Hematopoietic multipotent progenitor cell treated with erythropoietin and hydrocortisone succinate and interleukin-3 and kit ligand, for 4 days (in vitro differentiated cells): Measurements from ENCODE around the gene BBS1.
"Not testable (repeated sequence)": the region's sequence is repeated elsewhere in the genome, so short reads cannot be mapped to it uniquely, and the experiment has no call there.

Source experiments
- DNase-seq: peaks from one replicate; pipeline ENCODE4 v3.0.0-alpha.2; 2015

Gene BBS1

DNA sequence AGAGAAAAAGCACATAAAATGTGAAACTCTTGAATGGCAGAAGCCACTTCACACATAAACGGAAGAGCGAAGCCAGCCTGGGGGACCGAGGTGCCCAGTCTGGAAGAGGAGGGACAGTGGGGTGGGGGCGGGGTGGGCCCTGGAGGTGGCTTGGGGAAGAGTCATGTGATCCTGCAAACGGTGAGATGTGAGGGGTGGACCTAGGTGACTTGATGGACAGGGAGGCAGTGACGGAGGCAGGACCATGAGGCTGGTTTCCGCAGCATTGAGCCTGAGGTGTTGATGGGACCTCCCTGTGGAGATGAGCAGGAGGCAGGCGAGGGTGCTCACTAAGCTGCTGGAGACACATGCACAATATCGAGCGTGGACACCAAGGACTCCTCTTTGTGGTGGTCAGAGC lies 18.6 kb downstream of the BBS1 start:
- no peak for DNase-seq

DNA sequence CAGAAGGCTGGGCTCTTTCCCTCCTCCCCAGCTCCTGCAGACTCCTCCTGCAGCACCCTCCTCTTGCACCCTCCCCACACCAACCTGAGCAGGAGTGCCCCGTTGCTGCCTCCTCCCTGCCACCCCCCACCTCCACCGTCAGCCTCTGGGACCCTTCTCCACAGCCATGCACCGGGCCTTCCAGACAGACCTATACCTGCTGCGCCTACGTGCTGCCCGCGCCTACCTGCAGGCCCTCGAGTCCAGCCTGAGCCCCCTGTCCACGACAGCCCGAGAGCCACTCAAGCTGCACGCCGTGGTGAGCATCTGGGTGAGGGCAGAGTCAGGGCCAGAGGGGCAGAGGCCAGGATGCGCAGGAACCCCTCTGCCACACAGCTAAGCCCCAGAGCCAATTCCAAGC lies 19.2 kb downstream of the BBS1 start:
- DNase-seq = no peak

DNA sequence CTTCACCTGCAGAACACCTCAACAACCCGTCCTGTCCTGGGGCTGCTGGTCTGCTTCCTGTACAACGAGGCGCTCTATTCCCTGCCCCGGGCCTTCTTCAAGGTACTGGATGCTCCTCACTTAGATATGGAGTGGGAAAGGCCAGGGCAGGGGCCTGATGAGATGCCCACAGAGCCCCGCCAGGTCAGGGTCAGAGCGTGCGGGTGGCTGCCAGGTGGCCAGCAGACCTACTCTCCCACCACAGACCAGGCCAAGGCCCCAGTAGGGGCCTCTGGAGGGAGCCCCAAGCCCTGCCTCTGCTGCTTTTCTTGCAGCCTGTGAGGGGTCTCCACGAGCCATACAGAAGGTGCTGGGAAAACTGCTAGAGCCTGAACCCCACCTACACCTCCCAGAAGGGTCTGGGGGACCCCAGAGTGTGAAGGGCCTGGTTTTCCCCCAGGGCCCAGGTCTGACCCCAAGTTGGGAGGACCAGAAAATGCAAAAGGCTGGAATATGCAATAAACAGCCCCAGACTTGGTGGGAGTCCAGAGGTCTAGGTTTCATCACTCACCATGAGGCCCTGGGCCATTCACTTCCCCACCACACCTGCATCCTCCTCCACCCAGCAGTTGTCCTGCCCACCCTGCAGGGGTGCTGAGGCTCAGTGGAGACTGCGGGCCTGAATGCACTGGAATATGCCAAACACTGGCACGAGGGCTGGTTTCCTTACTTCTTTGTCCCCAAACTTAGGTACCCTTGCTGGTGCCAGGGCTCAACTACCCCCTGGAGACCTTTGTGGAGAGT lies 20.7 kb downstream of the BBS1 start:
- DNase-seq = no peak

DNA sequence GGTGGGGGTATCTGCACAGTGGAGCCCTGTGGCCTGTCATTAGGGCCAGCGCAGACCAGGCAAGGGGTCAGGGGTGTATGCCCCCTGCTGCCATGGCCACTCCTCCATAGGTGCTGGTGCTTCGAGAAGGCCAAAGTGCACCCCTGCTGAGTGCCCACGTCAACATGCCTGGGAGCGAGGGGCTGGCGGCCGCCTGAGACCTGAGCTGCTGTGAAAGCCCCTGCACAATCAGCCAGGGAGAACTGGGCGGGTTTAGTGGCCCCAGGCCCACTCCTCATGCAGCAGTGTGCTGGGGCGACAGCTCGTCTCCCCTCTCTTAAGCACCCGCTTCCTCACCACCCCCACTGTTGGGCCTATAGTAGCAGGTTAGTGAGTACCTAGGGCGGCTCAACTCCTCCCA lies 21.4 kb downstream of the BBS1 start:
- no peak for DNase-seq

DNA sequence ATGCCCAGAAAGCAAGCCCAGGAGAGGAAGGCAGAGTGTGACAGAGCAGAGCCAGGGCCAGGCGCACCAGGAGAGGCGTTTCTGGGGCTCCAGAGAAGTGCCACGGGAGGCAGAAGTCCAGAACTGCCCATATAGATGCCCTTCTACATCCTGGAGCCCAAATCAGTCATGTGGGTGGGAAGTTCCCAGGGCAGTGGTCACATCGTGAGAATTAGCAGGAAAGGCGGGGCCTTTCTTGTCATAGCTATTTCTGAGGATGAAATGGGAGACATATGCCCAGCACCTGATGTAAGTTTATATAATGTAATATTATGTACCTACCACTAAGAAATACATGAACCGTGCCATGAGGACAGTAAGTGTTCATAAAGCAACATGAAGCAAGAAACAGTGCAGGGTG lies 22.3 kb downstream of the BBS1 start:
- no peak for DNase-seq

DNA sequence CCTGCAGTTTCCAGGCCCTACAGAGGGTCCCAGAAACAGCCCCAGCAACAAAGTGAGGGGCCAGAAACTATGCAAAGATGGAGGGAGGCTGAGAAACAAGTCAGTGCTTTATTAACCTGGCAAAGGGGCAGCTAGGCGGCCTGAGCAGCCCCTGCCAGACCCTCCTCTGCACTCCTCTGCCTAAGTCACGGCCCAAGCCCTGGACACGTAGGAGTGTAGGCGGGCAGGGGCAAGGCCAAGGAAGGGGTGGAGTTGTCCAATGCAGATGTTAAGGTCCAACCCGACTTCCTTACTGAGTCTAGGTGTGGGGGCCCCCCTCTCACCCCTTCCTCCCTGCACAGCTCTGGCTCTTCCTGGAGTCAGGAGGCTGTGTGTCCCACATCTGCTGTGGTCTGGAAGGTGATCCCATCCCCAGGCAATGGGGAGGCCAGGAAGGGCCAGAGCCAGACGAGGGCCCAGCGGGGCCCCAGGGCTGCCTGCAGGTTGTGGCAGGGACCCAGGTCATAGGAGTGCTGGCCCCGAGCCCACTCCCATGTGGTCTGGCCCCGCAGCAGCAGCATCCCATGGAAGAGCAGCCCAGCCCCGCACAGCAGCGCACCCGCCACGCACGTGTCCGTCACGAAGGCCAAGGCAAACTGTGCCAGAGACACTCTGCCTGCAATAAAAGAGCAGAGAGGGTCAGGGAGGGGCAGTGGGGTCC lies 28.9 kb downstream of the BBS1 start:
- no peak for DNase-seq

DNA sequence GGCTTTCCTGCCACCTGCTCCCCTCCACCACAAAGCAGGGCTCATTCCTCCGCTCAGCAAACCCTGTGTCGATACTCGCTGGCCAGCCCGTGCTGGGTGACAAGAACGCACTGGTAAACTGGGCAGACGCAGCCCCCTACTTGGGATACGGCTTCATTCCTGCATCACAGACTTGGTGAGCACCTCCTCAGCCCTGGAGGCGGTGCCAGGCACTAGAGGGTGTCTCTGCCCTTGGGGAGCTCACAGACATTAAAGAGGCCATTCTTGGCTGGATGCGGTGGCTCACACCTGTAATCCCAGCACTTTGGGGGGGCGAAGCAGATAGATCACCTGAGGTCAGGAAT lies 29.4 kb downstream of the BBS1 start:
- no peak for DNase-seq

DNA sequence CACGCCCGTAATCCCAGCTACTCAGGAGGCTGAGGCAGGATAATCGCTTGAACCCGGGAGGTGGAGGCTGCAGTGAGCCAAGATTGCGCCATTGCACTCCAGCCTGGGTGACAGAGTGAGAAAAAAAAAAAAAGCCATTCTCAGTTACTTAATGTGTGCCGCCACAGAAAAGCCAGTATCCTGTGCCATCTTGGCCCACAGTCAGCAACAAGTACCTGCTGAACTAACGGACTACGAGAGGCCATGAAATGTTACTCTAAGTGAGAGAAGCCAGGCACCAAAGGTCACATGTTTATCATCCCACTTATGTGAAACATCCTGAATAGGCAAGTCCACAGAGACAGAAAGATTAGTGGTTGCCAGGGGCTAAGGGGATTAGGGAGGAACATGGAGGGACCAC lies 30.2 kb downstream of the BBS1 start:
- peak; percentile 28 for DNase-seq

DNA sequence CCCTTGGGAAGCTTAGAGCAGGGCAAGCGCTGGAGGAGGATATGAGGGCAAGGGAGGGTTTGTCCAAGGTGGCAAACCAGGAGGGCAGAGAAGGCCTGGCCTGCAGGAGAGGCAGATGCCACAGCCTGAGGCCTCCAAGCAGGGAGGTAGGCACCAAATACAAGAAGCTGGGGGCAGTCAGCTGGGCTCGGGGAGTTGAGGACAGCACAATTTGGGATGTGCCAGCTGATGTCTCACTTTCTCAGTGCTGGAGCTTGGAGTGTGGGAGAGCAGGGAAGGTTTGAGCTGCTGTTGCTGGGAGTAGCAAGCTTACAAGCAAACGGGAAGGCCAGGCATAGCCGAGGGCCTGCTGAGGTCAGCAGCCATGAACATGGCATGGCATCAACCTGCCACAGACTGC lies 31.5 kb downstream of the BBS1 start:
- no peak for DNase-seq

DNA sequence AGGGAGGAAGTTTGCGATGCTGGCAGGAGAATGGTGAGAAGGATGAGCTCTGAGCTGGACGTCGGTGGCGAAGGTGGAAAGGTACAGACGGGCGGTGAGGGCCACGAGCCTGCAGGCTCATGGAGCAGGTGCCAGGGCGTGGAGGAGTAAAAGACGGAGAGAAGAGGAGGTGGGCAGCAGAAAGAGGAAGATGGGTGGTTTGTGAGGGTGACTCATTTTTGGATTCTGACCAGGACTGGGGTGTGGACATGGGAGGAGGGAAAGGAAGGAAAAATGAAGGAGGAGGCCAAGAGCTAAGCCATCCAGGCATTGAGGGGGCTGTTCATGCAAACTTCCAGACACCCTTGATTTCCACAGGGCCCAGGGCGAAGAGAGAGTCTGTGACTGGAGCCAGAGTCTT lies 31.9 kb downstream of the BBS1 start:
- DNase-seq = peak; percentile 18

DNA sequence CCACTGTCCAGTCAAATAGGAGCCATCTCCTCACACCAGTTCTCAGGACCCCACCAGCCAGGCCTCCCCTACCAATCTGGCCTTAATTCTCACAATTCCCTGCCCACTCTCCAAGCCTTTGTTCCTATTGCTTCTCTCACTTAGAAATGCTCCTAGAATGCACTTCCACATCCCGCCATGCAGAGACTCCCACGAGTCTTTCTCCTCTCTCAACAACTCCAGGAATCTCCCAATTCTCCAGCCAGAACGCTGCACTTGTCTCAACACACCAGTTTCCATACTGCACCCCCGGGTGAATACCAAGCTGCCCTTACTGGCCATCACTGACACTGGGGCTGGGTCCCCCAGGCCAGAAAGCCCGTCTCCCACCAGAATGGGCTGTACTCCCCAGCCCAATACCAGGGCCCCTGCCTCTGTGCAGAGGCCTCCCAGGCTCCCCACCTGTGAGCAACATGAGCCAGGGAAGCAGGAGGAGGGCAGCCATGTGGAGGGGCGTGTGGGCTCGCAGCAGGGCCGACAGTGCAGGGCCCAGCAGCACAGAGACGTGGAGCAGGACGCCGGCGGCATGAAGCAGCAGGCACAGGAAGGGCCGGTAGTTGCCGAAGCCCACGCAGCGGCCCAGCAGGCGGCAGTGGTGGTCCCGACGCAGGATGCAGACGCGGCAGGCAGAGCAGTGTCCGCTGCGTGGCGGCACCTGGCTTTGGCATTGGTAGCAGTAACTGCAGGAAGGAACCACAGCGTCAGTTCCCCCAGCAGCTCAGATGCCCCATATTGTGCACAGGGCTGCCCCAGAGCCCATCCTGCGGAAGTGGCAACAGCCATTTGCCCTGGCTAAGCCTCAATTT lies 33.0 kb downstream of the BBS1 start:
- peak; percentile 93 for DNase-seq

DNA sequence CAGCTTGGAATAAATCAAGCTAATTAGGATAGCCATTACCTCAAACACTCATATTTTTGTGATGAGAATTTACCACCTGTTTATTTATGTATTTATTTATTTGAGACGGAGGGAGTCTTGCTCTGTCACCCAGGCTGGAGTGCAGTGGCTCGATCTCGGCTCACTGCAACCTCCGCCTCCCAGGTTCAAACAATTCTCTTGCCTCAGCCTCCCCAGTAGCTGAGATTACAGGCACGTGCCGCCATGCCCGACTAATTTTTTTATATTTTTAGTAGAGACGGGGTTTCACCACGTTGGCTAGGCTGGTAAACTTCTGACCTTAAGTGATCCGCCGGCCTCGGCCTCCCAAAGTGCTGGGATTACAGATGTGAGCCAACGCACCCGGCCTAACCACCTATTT lies 34.5 kb downstream of the BBS1 start:
- DNase-seq = not testable (repeated sequence)

DNA sequence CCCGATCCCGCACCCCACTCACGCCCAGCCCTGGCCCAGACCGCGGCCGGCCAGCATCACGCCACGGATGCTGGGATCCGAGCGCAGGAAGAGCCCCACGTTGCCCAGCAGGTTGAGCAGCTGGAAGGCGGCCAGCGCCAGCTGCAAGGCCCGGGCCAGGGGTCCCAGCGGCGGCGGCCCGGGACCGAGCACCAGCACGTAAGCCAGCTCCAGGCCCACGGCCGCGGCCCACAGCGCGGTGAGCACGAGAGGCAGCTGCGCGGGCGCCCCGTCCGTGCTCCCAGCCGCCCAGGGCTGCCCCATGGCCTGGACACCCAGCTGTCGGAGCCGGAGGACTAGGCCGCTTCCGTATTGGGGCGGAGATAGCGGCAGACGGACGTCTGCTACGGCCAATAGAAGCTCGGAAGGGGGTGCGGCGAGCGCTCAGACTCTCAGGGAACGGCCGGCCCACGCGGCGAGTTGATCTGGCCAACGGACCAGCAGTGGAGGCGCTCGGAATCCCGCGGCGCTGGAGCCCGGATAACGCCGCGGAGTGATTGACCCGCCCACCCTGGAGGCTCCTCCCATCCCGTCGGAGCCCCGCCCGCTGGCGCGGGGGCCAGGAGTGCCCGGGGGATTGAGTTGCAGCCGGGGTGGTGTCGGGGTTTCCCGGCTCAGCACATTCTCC lies 35.4 kb downstream of the BBS1 start, which contains the start of gene ZDHHC24:
TSS of gene ZDHHC24 (minus strand) at position 348 of the 667 bp plus-strand sequence. CDS start at position 303, 45 bp downstream.
- peak; percentile 98 for DNase-seq

DNA sequence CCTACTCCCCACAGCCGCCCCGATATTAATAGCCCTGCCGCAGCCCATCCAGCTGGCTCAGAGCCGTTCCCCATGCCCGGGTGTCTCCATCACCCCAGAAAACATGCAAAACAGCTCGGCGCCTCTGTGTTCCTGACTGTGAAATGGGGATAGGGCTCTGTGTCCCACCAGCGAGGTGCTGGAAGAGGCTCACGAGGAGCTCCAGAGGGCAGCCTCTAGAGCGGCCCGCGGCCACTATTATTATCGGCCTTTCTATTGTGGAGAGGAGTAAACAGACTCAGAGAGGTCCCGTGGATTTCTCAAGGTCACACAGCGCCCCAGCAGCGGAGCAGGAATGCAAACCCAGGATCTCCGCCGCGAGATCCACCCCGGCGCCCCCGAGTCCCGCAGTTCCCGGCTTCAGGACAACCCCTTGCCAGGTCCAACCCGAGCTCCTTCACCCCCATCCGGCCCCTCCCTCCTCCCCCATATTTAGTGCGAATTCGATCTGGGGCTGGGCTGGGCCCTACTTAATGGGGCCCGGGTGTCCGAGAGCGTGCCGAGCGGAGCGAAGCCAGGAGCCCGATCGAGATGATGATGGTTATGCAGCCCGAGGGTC lies 36.0 kb downstream of the BBS1 start, which contains the start of gene ACTN3:
TSS of gene ACTN3 (plus strand) at position 536 of the 598 bp plus-strand sequence. CDS start at position 571, 35 bp downstream.
- peak; percentile 11 for DNase-seq

DNA sequence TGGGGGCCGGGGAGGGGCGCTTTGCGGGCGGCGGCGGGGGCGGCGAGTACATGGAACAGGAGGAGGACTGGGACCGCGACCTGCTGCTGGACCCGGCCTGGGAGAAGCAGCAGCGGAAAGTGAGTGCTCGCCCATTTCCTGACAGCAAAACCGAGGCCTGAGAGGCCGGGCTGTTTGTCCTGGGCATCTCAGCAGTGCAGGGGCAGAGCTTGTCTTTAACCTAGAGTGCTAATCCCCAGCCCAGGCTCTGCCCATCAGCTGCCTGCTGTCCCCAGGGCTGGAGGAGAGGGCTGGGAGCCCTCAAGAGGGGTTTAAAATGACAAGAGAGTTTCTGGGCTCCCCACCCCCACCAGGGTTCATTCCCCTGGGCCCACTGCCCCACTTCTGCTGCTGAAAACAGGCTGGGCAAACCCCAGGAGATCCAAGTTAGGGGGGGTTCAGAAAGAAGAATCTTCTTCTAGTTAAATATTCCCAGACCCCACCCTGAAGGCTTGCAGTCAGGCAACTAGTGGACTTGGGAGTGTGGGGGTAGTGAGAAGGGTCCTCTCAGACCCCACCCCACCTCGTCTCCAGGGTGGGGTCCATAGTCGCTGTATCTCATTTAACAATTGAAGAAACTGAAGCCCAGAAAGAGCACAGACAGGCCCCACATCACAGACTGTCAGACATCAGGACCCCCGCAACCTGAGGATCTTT lies 36.7 kb downstream of the BBS1 start:
- DNase-seq = no peak

DNA sequence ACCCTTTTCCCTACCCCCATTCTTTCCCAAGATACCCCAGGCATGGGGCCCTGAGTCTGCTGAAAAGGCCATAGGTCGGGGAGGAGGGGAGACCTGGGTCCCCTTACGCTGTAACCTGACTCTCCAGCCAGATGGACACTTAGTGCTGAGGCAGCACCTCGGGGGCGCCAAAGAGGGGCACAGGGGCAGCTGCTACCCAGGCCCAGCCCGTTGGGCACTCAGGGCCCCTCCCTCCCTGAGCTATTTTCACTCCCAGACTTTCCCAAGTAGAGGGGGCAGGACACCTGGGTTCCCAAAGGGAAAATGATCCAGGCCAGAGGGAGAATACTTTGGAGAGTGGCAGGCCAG lies 37.2 kb downstream of the BBS1 start:
- DNase-seq = no peak

DNA sequence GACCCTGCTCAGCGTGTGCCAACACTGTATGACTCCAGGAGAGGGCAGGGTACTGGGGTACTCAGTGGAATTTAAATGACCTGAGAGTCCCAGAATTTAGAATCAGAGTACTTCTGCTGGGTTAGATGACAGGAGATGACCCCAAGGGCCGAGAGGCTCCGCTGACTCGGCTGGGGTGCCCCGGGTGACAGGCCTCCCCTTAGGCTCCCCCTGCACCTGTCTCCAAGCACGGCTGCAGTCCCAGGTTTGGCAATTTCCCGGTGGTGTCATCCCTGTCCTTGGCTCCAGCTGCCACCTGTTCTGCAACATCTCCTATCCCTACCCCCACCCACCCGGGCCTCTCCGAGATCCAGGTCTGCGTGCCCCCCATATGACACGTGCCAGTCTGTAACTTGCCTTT lies 37.6 kb downstream of the BBS1 start:
- DNase-seq = no peak

DNA sequence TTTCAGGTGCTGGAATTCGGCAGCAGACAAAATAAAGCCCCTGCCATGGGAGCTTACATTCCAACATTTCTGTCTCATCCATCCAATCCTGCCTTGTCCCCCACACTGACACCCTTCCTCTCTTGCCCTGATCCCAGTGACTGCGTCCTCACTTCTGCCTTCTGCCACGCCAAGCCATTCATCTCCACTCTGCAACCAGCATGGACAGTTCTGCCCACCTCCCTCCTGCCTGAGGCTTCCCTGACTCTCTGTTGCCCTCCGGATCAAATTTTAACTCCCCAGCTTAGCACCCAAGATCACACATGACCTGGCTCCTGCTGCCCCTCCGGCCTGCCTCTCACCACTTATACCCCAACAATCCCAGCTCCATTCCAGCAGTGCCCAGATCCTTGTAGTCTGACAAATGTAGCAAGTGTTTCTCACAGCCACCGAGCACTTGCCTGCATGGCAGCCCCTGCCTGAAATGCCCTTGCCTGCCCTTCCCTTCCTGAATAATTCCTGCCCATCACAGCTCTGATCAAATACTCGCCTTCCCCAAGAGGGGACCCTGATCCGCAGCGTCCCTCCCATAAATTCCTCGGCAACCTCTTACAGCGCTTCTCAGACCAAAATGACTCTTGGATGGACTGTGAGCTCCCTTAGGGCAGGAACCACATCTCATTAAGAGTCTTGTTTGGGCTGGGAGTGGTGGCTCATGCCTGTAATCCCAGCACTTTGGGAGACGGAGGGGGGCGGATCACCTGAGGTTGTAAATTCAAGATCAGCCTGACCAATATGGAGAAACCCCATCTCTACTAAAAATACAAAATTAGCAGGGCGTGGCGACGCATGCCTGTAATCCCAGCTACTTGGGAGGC lies 38.6 kb downstream of the BBS1 start:
- no peak for DNase-seq

DNA sequence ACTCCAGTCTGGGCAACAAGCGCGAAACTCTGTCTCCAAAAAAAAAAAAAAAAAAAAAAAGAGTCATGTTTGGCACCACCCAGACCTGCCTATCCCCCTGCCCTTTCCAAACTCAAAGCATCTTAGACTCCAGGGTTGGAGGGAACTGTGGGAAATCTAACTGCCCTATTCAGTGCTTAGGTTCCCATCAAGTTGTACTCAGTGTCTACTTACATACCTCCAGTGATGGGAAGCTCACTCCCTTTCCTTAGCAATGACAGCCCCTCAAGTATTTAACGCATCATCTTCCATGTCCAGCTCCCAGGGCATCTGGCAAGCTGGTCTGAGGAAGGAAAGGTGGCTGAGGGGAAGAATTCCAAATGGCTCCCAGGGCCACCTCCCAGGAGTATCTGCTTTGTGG lies 39.3 kb downstream of the BBS1 start:
- DNase-seq = no peak

DNA sequence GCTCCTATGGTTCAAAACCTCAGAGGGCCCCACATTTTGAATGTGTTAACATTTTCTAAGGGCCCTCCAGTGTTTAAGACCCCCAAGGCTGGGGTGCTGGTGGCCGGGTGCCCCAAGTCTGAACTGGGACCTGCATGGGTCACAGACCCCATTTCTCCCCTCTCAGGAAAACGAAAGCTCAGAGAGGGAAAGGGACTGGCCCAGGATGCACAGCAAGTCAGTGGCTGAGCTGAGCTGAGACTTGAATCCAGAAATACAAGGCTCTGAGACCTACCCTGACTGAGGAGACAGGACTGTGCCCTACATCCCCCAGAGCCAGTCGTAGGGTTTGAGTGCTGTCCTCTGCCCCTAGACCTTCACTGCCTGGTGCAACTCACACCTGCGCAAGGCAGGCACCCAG lies 40.5 kb downstream of the BBS1 start:
- no peak for DNase-seq

DNA sequence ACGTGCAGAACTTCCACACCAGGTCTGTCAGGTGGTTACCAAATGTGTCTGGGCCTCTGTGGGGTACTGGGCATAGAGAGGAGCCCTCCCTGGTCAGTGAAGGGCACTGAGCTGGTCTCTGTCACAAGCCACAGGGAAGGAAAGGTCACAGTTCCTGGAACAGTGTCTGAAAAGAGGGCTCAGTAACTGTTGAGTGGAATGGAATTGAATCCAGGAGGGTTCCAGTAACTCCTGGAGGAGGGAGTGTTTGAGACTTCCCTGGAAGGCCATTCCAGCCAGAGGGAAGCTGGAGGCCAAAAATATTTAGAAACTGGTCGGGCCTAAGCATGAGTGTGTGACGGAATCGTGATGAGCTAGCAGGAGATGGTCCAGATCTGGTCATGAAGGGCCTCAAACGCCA lies 44.2 kb downstream of the BBS1 start:
- no peak for DNase-seq
